SK-N-MC (cell line): ENCODE measurements around the gene SELENOH.

ENCODE experiments used
- EZH2 ChIP-seq: fragments of 200-600 bp; sonication (generic); IDR thresholded peaks from one replicate; pipeline ENCODE4 v1.6.1; 2017; ENCODE audit warnings: antibody characterized with exemption
- POLR2AphosphoS5 ChIP-seq: IDR thresholded peaks from 2 replicates; pipeline ENCODE4 v1.6.1; 2012; ENCODE audit warnings: mild to moderate bottlenecking, low read depth, low read length, borderline replicate concordance

- no peak for TF ChIP-seq EZH2
- TF ChIP-seq POLR2AphosphoS5, result no peak
These were observed 42.4 kb upstream of the SELENOH start for GRCh38 chr11:57698843-57699365.
